ENCODE results near the gene VAC14.

- TF ChIP-seq FOXM1 (IDR thresholded peaks at IDR 0.05; ENCODE audit: borderline replicate concordance) (no peak), HDGF (IDR thresholded peaks at IDR 0.05; ENCODE audit: borderline replicate concordance) (no peak), SP1 (IDR thresholded peaks at IDR 0.05) (no peak)
Observed at GRCh38 chr16:70642633-70643032, 158.3 kb downstream of the VAC14 start.
